Umbilical cord (tissue), 2 donors: ENCODE data around the gene ZRANB1. TPM values are rescaled to one million over a fixed set of nuclear protein-coding genes. Genes with fewer than 3 reads are reported as not detected.

Source experiments
- DNase-seq: peaks from one replicate; pipeline ENCODE4 v3.0.0-alpha.2; 2015; ENCODE audit warnings: low spot score
- total RNA-seq: library from RNA; depleted of rRNA; stranded (reverse); fragments of >200 nt; gene quantifications from one replicate; pipeline ENCODE4 v1.2.3, GENCODE V29; 2014; ENCODE audit warnings: low replicate concordance; ENCODE audit not compliant: insufficient read depth

The ZRANB1 gene
- total RNA-seq, 1 donor from 2014 or later, result 32.0 TPM

DNA sequence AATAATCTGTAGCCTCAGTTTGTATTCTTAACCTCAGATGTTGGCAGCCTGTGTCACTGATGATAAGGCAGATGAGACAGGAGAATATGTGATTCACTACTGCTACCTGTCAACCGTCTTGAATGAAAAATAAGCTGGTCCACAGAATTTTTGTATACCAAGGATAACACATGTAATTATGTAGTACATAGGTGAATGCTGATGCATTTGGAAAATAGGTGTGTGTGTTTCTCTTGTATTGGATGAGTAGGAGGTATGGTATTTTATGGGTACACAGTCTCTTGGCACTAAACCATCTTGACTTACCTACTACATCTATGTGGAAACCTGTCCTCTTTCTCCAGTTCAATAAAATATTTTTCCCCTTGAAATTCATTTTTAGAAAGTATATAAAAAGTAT, 20.7 kb upstream of the ZRANB1 start:
- no peak for DNase-seq

GRCh38 chr10:124923684-124924083, 18.2 kb upstream of the ZRANB1 start:
- no peak for DNase-seq

- DNase-seq, result no peak
Observed at GRCh38 chr10:124926548-124926947, 15.4 kb upstream of the ZRANB1 start.

DNA sequence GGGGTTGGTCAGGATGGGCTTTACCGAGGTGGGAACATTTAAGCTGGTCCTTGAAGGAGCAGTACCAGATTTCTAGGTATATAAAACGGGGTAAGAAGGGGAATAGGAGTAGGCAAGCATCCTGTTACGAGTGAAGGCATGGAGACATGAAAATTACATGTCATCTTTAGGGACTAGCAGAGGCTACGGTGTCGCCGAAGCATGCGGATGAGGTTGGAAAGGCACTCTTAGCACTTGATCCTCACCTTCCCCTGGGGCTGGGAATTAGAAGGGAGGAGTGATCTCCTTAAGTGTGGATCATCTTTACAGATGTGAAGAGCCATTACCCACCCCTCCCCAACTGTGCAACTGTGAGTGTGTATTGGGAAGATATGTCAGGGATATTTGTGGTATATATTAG, 13.8 kb upstream of the ZRANB1 start:
- no peak for DNase-seq

- no peak for DNase-seq
Observed at GRCh38 chr10:124928545-124928944, 13.4 kb upstream of the ZRANB1 start.

- DNase-seq, result no peak
Observed at GRCh38 chr10:124935946-124936345, 6.0 kb upstream of the ZRANB1 start.

DNA sequence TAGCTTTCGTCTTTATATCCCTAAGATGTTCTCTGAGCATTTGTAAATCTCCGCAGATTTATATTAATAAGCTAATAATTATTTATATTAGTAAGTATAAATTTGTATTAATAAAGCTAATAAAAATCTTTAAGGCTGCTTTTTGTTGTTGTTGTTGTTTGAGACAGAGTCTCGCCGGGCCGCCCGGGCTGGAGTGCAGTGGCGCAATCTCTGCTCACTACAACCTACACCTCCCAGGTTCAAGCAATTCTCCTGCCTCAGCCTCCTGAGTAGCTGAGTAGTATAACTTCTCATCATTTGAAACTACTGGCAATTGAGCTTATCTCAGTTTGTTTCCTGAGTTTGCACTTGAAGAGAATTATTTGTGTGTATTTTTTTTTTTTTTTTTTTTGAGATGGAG, 5.1 kb upstream of the ZRANB1 start:
- DNase-seq, result no peak

GRCh38 chr10:124939290-124939689, 2.6 kb upstream of the ZRANB1 start:
- no peak for DNase-seq

DNA sequence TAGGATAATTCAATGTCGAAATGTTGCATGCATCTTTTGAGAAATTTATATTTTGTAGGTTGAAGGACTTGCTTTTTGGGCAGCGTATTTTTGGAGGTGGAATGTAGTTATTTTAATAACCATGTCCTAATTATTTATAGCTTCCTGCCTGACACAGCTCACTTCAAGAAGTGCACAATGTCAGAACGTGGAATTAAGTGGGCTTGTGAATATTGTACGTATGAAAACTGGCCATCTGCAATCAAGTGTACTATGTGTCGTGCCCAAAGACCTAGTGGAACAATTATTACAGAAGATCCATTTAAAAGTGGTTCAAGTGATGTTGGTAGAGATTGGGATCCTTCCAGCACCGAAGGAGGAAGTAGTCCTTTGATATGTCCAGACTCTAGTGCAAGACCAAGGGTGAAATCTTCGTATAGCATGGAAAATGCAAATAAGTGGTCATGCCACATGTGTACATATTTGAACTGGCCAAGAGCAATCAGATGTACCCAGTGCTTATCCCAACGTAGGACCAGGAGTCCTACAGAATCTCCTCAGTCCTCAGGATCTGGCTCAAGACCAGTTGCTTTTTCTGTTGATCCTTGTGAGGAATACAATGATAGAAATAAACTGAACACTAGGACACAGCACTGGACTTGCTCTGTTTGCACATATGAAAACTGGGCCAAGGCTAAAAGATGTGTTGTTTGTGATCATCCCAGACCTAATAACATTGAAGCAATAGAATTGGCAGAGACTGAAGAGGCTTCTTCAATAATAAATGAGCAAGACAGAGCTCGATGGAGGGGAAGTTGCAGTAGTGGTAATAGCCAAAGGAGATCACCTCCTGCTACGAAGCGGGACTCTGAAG, 620 bp downstream of the ZRANB1 start:
- no peak for DNase-seq

DNA sequence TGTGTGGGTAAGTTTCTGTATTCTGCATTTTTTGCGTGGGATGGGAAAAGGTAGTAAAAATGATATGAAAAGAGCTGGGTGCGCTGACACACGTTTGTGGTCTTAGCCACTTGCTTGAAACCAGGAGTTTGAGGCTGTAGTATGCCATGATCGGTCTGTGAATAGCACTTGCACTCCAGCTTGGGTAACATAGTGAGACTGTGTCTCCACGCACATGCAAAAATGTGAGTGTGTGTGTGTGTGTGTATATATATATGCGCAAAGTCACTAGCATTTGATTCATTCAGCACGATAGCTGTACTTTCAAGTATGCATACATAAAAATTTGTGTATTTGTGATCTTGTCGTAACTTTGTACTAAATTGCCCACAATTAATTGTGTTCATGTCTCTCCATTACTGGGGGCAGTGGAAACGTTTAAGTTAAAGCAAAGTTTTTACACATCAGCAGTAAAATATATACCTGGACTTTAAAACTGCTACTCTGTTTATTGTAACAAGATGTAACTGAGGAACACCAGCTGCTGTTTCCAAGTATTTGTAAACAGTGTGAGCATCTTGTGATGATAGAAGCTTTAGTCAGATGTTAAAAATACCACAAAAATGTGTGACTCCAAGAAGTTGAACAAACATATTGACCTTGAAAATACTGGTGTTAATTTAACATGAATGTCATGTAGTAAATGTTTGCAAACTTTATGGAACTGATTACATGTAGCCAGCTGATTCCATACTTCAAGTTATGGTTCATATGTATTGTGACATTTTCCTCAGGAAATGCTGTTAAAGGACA, 1.6 kb downstream of the ZRANB1 start:
- no peak for DNase-seq

- no peak for DNase-seq
Observed at GRCh38 chr10:124944982-124945381, 3.1 kb downstream of the ZRANB1 start.

- no peak for DNase-seq
Observed at GRCh38 chr10:124946945-124947344, 5.0 kb downstream of the ZRANB1 start.

GRCh38 chr10:124949543-124949942, 7.6 kb downstream of the ZRANB1 start:
- DNase-seq, result no peak

- no peak for DNase-seq
Observed at GRCh38 chr10:124952123-124952522, 10.2 kb downstream of the ZRANB1 start.

DNA sequence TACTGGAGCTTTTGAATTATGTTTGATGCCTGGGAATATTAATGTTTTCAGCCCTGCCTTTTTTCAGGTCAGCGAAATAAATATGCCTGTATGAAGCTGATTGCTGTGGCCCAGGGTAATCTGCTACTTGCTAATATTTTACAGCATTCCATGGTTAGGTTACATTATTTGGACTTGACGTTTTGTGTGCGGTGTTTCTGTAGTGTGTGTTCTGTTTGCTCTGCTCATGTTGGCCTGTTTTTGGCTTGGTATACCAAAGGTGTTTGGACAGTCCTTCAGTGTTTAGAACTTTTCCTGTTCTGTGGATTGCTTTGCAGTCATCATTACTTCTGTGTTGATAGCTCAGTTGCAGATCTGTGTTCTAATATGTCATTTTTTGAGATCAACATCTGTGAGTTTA, 11.5 kb downstream of the ZRANB1 start:
- DNase-seq, result no peak

- no peak for DNase-seq
Observed at GRCh38 chr10:124955243-124955642, 13.3 kb downstream of the ZRANB1 start.

- no peak for DNase-seq
Observed at GRCh38 chr10:124955868-124956267, 13.9 kb downstream of the ZRANB1 start.

DNA sequence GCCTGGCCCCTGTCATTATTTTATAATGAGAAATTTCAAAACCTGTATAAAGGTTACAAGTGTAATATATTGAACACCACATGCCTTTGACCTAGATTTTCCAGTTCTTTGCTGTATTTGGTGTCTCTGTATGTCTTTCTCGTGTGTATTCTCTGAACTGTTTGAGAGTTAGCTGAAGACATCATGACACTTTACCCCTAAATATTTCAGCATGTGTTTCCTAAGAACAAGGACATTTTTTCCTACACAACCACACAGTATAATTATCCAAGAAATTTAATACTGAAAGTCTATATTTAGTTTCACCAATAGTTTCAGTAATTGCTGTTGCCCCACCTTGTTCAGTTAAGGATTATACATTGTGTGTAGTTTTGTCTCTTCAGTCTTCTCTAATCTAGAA, 14.8 kb downstream of the ZRANB1 start:
- DNase-seq, result no peak

DNA sequence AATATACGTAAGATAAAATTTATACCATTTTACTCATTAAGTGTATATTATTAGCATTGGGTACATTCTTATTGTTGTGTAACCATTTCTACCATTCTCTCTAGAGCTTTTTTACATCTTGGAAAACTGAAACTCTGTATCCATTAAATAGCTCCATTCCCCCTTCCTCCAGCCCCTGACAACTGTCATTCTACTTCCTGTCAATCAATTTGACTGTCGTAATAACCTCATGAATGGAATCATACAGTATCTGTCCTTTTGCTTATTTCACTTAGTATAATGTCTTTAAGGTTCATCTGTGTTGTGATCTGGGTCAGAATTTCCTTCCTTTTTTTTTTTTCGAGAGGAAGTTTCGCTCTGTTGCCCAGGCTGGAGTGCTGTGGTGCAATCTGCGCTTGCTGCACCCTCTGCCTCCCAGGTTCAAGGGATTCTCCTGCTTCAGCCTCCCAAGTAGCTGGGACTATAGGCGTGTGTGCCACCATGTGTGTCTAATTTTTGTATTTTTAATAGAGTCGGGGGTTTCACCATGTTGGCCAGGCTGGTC, 15.6 kb downstream of the ZRANB1 start:
- no peak for DNase-seq

GRCh38 chr10:124959564-124959963, 17.6 kb downstream of the ZRANB1 start:
- no peak for DNase-seq

GRCh38 chr10:124961248-124961570, 19.3 kb downstream of the ZRANB1 start:
- no peak for DNase-seq

DNA sequence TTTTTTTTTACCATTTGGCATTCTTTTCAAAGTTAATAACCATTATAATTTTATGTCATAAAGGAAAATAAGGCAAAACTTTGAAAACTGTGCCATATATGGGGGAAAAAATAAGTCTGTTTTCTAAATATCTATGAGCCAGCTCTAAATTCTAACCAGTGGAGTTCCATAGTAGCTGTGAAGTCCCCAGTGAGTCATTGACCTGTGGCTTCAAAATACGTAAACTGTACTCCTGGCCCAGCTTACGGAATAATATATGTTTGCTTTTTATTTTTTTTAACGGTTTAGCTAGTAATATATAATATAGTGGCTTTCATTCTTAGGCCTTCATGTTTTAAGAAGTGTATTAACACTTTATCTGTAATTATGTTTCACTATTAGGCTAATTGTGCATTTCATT, 20.5 kb downstream of the ZRANB1 start:
- DNase-seq, result no peak
